GM12878 (cell line): ENCODE data around the gene GIGYF2. TPM values are rescaled to one million over a fixed set of nuclear protein-coding genes. Genes with fewer than 3 reads are reported as not detected.

Source experiments
- ATAC-seq: fragments of 200-7000 bp; cut with Tn5 transposase; 3 replicates; pipeline ENCODE4 v1.9.1; 2020; ENCODE audit warnings: mild to moderate bottlenecking, moderate library complexity
- BruUV-seq: library from RNA; stranded (reverse); fragments of 400-500 nt; replicated peaks from 2 replicates; lab custom pipeline; 2021; lab: Mats Ljungman, UMichigan
- CTCF ChIA-PET: fragments of 300-600 bp; sonication (Branson Sonifier 250); formaldehyde crosslinking; extraction: SDS; loops from one replicate; lab custom pipeline; 2021; ENCODE audit warnings: inconsistent platforms; lab: Yijun Ruan, JAX
- POLR2A ChIA-PET: fragments of 350-600 bp; formaldehyde crosslinking; extraction: SDS; loops from one replicate; lab custom pipeline; 2021; ENCODE audit warnings: inconsistent platforms; lab: Charles Lee
- RAD21 ChIA-PET: fragments of 300-600 bp; sonication (Branson Sonifier 250); formaldehyde crosslinking; loops from one replicate; lab custom pipeline; 2023; ENCODE audit warnings: antibody characterized with exemption; ENCODE audit not compliant: unreplicated experiment; lab: Charles Lee
- SMC1A ChIA-PET: fragments of 300-600 bp; sonication (Branson Sonifier 250); formaldehyde crosslinking; loops from one replicate; lab custom pipeline; 2023; ENCODE audit not compliant: unreplicated experiment, uncharacterized antibody; lab: Charles Lee
- DNase-seq: peaks from one replicate; pipeline ENCODE4 v3.0.0-alpha.2; 2011; ENCODE audit warnings: low read depth, low spot score
- FAIRE-seq: peaks from 3 replicates; lab custom pipeline; 2011; peaks lifted over from hg19 to GRCh38; lab: Jason Lieb, UNC
- H2AFZ ChIP-seq: 2 replicates; pipeline ENCODE4 v1.6.0; 2011; ENCODE audit warnings: low read depth, low read length, control low read depth; ENCODE audit not compliant: control insufficient read depth
- H3K27ac ChIP-seq: 2 replicates; pipeline ENCODE4 v1.5.1; 2011; ENCODE audit warnings: control low read depth; ENCODE audit not compliant: control insufficient read depth, insufficient read depth
- H3K27me3 ChIP-seq, 2 experiments: replicated peaks in 1 of 2; 2 replicates each; pipeline versions ENCODE4 v1.6.0 to v1.6.1; 2011; ENCODE audit warnings: low read length in 1 of 2; ENCODE audit not compliant: control insufficient read depth in 2 of 2, insufficient read depth in 2 of 2
- H3K36me3 ChIP-seq, 2 experiments: 2 replicates each; pipeline ENCODE4 v1.5.1; 2011; ENCODE audit warnings: low read length in 1 of 2; ENCODE audit not compliant: control insufficient read depth in 2 of 2, insufficient read depth in 2 of 2
- H3K4me1 ChIP-seq: 2 replicates; pipeline ENCODE4 v1.6.1; 2011; ENCODE audit warnings: mild to moderate bottlenecking, low read length, moderate library complexity, mixed read lengths; ENCODE audit not compliant: control insufficient read depth, insufficient read depth
- H3K4me2 ChIP-seq: 2 replicates; pipeline ENCODE4 v1.6.0; 2011; ENCODE audit warnings: control low read depth; ENCODE audit not compliant: control insufficient read depth, insufficient read depth
- H3K4me3 ChIP-seq: fragments of 200-600 bp; sonication (generic); 2 replicates; pipeline ENCODE4 v1.5.1; 2016
- H3K79me2 ChIP-seq: 2 replicates; pipeline ENCODE4 v1.6.0; 2011; ENCODE audit warnings: low read length; ENCODE audit not compliant: control insufficient read depth, insufficient read depth
- H3K9ac ChIP-seq: 2 replicates; pipeline ENCODE4 v1.8.0; 2011; ENCODE audit warnings: low read length, control low read depth, mixed read lengths; ENCODE audit not compliant: control insufficient read depth, insufficient read depth
- H3K9me3 ChIP-seq: replicated peaks from 3 replicates; pipeline ENCODE4 v1.5.1; 2011; ENCODE audit warnings: mild to moderate bottlenecking, low read length; ENCODE audit not compliant: control insufficient read depth, insufficient read depth
- H4K20me1 ChIP-seq: 2 replicates; pipeline ENCODE4 v1.6.0; 2011; ENCODE audit not compliant: control insufficient read depth, insufficient read depth
- CEBPZ ChIP-seq: fragments of 150-350 bp; IDR thresholded peaks from 2 replicates; pipeline ENCODE4 v1.6.1; 2016; ENCODE audit warnings: low read depth, low read length
- CREM ChIP-seq: IDR thresholded peaks from 2 replicates; pipeline ENCODE4 v1.6.1; 2014; ENCODE audit warnings: antibody characterized with exemption, low read depth
- MXI1 ChIP-seq: fragments of 150-350 bp; IDR thresholded peaks from 2 replicates; pipeline ENCODE4 v1.6.1; 2011; ENCODE audit warnings: low read depth, mild to moderate bottlenecking, inconsistent platforms, low read length, improper control_type of control experiment
- WGBS: methylation state at CpG from one replicate; pipeline ENCODE4 v1.1.6; 2016; ENCODE audit warnings: low lambda C conversion rate; ENCODE audit not compliant: insufficient replicate concordance, insufficient coverage; ENCODE audit errors: missing lambda C conversion rate; 5-methylcytosine and 5-hydroxymethylcytosine counted together
- in situ Hi-C: fragments of 300-500 bp; cut with MboI; formaldehyde crosslinking; loops from 9 replicates; pipeline ENCODE4 v1.14.3; 2018; ENCODE audit warnings: mixed read lengths
- intact Hi-C: fragments of 100-400 bp; cut with micrococcal nuclease; formaldehyde crosslinking; loops from one replicate; pipeline ENCODE4 v1.14.2; 2022; ENCODE audit not compliant: unreplicated experiment
- polyA plus RNA-seq, 11 experiments: library from polyadenylated mRNA; depleted of rRNA in 4 of 11; unstranded in 6 of 11; stranded (reverse) in 5 of 11; fragments of >200 nt; fragmentation: Nextera tagmentation in 4 of 11; fragmentation: Illumina TruSeq in 1 of 11; extraction: Ambion mirVana in 4 of 11; extraction: Trizol in 1 of 11; gene quantifications; 1 replicate in 1 of 11; 2 replicates in 10 of 11; pipeline versions ENCODE4 v1.2.1 to v1.2.3, GENCODE V29; 2011 to 2016; ENCODE audit warnings: inconsistent platforms in 2 of 11, missing spikeins in 2 of 11, low read depth in 1 of 11
- total RNA-seq, 4 experiments: library from RNA; depleted of rRNA in 3 of 4; stranded (reverse); fragments of >200 nt in 3 of 4; fragmentation: Illumina TruSeq in 1 of 4; extraction: Trizol in 1 of 4; gene quantifications; 2 replicates each; pipeline versions ENCODE4 v1.2.1 to v1.2.3, GENCODE V29; 2013 to 2021
- TF ChIP-seq, protein P1 (sequence below): fragments of 450-650 bp; IDR thresholded peaks from 2 replicates; pipeline ENCODE4 v1.6.1; 2017; ENCODE audit warnings: antibody characterized with exemption, mild to moderate bottlenecking, moderate library complexity

Gene GIGYF2
- total and polyA plus RNA-seq, 10 of the 15 experiments (the other 5 are each of a cell fraction or from before 2014, with no cell fraction given) = 12.2 to 47.2 (median 39.0) TPM

GRCh38 chr2:232892221-232892620 lies 195.1 kb downstream of the GIGYF2 start (continued):
- TF ChIP-seq CREM (no peak), CEBPZ (no peak)
- TF ChIP-seq, protein P1, sequence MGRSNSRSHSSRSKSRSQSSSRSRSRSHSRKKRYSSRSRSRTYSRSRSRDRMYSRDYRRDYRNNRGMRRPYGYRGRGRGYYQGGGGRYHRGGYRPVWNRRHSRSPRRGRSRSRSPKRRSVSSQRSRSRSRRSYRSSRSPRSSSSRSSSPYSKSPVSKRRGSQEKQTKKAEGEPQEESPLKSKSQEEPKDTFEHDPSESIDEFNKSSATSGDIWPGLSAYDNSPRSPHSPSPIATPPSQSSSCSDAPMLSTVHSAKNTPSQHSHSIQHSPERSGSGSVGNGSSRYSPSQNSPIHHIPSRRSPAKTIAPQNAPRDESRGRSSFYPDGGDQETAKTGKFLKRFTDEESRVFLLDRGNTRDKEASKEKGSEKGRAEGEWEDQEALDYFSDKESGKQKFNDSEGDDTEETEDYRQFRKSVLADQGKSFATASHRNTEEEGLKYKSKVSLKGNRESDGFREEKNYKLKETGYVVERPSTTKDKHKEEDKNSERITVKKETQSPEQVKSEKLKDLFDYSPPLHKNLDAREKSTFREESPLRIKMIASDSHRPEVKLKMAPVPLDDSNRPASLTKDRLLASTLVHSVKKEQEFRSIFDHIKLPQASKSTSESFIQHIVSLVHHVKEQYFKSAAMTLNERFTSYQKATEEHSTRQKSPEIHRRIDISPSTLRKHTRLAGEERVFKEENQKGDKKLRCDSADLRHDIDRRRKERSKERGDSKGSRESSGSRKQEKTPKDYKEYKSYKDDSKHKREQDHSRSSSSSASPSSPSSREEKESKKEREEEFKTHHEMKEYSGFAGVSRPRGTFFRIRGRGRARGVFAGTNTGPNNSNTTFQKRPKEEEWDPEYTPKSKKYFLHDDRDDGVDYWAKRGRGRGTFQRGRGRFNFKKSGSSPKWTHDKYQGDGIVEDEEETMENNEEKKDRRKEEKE = no peak

DNA sequence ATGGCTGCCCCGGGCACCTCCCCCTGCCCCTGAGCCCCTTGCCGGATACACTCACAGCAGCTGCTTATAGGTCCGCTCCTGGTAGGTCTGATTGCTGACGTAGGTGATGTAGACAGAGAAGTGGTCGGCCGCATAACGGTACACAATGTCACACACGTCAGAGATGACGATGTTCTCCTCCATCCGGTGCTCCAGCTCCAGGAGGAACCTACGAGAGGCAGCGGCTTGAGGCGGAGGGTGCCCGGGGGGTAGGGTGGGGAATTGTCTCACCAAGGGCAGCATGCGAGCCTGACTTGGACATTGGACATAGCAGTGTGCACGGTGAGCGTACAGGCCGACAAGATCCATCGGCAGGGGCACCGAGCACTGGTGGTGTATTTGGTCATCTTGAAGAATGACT lies 195.7 kb downstream of the GIGYF2 start:
- no peak overlapping the region for H3K4me2 ChIP-seq
- ChIA-PET CTCF (no interaction called here), POLR2A (no interaction called here), RAD21 (no interaction called here), SMC1A (no interaction called here)
- no peak overlapping the region for H3K4me3 ChIP-seq
- FAIRE-seq (no peak), DNase-seq (no peak), ATAC-seq (no peak)
- intact Hi-C loops (no loop called here), in situ Hi-C loops (no loop called here)
- no peaks in the 10 kb centered on the region for H4K20me1 ChIP-seq
- no peaks in the 10 kb centered on the region for H3K27me3 ChIP-seq
- BruUV-seq = no TSS peak
- H3K4me1 ChIP-seq = no peaks in the 10 kb centered on the region
- H3K9me3 ChIP-seq = no peaks in the 10 kb centered on the region
- H3K27ac ChIP-seq = no peak overlapping the region
- no peak for TF ChIP-seq MXI1
- H3K36me3 ChIP-seq = no peaks in the 10 kb centered on the region
- H3K79me2 ChIP-seq = no peaks in the 10 kb centered on the region
- no peak overlapping the region for H3K9ac ChIP-seq
- WGBS = 67% methylated on average over 20 of the region's 20 CpGs
- H2AFZ ChIP-seq = no peak overlapping the region
